Head of caudate nucleus (tissue), 42 donors: Measurements from ENCODE around the gene STC2.

ENCODE experiments used
- DNase-seq, 42 donors: peaks; one replicate each; pipeline versions ENCODE4 v3.0.0 to v3.0.0-alpha.2; 2020 to 2021; ENCODE audit warnings: mixed read lengths in 7 of 42
- intact Hi-C: fragments of 100-400 bp; cut with DNase I; formaldehyde crosslinking; loops from one replicate; pipeline ENCODE4 v1.15.0; 2022

Gene STC2

DNA sequence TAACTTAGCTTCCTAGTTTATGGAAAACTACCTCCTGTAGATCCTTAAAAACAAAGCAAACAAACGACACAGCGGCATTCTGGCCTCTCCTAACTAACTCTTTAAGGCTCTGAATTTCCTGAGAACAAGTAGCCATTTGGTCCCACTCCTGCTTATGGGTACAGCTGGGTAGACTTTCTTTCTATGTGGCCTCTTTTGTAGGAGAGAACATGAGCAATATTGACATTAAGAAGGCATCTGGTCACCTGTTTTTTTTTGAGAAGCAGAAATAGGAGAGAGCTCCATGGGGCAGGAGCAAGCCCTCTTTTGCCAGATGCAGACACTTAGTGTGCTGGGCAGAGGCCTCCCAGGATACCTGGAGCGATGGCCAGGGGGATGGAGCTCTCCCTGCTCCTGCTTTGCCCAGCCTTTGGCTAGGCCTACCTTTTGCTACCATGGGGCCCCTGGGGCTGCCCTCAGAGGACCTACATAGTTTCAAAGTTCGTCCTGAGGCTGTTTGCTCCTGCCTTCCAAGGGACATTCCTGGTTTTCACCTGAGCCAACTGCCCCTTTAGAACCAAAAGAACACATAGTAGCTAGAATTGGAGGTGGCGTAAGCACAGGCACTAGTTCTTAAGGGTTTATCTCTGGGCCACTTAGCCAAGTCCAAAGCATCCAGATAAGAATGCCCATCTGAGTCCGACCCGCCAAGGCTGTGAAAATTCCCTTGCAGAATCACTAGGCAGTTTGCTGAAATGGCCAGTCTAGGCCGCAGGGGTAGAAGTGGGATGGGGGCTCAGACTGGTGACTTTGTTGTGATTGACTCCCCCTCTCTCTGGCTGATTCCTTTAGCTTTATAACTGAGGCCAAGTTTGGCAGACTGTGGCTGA lies 2.4 kb upstream of the STC2 start:
- intact Hi-C loops, result no loop called here
- no peak for DNase-seq

DNA sequence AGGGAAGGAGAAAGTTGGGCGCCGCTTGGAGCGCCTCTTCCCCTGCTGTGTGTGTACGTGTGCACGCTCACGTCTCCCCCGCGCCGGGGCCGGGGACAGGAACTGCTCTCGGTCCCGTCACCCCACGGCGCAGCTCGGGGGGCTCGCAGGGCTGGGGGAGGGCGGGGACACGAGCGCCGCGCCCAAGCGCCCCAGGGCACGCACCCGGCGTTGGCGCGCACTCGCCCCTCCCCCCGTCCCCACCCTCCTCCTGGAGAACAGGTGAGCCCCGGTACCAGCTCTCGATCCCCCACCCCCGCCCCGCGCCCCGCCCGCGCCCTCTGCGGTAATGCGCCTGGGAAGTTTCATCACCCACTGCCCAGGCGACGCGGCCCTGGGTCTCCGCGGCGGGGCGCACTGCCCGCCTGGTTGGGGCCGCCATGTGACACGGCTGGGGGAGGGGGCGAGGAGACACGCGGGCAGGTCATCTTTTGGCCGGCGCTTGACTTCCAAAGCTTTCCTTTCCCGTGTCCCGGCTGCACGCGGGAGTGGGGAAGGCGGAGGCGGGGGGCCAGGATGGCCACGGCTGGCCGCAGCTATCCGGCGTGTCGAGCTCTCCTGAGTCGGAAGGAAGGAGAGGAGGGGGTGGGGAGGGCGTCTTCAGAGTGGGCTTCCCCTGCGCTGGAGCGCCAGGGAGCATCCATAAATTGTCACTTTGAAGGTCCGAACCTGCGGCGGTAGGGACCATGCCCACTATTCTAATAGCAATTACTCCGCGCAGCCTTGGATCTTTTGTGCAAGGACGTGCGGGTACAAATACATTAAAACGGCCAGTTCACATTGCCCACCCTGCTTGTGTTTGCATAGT lies 1.5 kb upstream of the STC2 start:
- intact Hi-C loops, result loop anchor here (5.0 kb wide), 1 partner anchor 347 kb away; the partner anchor contains the start of gene ATP6V0E1
- no peak for DNase-seq

DNA sequence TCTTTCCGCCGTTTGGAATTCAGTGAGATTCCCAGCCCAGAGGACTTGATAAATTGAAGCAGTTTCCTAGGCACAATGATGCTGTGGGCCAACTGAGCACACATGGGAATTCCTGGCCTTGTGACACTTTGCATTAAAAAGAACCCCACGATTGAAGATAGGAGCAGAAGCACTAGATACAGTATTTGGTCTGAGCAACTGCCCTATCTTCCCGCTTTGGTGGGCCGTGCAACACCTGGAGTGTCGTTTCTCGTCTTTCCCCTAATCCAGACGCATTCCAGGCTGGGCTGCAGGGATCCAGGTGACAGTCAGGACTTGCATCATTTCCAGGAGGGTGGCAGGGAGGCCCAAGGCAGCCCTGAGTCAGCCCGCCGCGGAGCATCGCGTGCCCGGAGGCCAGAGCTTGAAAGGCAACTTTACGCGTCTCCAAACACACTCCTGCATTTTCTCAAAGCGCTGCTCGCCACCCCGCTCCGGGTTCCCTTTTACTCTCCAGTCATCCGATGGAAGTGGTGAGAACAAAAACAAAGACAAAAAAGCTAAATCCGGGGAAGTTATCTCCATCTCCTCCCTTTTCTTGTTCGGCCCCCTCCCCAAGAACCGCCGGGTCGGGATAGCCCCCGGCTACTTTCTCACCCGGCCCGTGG lies 753 bp upstream of the STC2 start:
- no peak for DNase-seq
- intact Hi-C loops, result loop anchor here (5.0 kb wide), 1 partner anchor 347 kb away; the partner anchor contains the start of gene ATP6V0E1

DNA sequence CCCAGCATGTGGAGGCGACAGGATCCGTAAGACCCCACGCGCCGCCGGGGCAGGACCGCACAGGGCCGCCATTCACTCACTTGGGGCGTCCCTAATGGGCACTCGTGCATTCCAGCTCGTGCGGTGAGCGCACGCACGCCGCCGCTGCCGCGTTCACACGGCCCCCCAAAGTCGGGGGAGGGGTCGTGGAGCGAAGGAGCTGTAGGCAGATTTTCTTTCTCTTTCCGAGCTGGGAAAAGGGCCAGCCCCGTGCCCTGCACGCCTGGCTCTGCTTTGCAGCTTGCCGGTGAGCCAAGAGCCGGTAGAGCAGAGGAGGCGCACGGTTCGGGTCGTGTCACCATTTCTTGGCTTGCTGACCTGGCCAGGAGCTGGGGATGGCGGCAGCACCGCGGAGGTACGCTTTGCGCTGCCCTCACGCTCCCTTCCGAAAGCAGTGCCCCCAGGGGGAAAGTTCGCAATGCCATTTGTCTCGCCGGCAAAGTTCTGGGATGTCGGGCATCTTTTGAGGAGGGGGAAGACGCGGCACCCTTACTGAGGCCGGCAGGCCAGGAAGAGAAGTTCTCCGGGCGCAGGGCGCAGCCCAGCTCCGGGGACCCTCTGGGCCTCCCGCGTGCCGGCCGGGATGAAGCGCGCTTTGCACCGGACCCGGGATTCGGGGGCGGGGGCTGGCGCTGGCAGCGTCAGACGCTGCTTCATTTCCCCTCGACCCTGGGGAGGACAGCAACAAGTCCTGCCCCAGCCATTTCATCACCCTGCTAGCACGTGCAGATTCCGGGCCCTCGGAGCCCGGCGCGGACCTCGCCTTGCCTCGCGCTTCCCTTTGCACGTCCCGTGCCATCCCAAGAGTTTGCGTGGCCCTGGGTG lies 898 bp downstream of the STC2 start:
- DNase-seq, result no peak
- intact Hi-C loops, result loop anchor here (5.0 kb wide), 1 partner anchor 345 kb away; the partner anchor contains the start of gene ATP6V0E1

DNA sequence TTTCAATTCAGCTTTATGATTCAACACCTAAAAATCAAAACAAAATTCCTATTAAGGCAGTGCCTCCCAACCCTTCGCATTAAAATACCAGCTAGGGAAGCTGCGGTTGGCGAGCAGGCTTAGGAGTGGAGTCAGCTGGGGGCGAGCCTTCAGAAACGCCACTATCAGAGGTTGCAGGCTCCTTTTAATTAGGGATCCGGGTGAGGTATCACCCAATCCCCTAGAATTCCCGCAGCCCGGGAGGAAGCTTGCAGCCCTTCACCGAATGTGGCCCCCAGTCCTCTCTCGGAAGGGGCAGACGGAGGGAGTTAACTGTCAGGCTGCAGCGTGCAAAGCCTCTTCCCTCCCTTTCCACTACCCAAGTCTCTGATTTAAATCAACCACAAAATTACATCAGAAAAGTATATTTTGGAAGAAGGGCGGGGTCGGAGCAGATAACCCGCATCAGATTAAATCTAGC lies 1.7 kb downstream of the STC2 start:
- DNase-seq, result no peak
- intact Hi-C loops, result loop anchor here (5.0 kb wide), 1 partner anchor 344 kb away; the partner anchor contains the start of gene ATP6V0E1

DNA sequence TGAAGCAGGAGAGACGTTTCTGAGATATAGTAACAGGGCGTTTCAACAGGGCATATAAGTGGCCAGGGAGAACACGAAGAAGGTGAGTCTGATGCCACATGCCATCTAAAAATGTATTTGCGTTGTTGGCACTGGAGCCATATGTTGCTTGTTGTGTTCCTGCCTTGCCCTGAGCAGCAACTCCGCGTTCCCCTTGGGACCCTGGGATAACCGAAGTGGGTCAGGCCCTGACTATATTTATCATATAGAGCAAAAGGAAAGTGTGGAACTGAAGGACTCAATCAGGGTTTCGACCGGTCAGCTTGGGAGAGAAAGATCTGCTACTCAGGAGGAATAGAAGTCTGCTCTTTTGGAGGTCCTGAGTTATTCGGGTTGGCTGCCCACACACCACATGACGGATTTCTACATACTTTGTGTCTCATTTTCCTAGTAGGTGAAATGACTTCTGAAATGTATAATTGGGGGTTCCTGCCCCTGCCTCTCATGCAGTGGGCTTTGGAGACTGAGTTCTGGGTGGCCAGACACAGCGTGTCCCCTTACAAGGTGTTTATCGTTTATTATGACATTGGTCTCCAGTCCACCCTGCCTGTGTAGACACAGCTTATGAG lies 3.0 kb downstream of the STC2 start:
- no peak for DNase-seq
- intact Hi-C loops, result loop anchor here (5.0 kb wide), 1 partner anchor 343 kb away; the partner anchor contains the start of gene ATP6V0E1

DNA sequence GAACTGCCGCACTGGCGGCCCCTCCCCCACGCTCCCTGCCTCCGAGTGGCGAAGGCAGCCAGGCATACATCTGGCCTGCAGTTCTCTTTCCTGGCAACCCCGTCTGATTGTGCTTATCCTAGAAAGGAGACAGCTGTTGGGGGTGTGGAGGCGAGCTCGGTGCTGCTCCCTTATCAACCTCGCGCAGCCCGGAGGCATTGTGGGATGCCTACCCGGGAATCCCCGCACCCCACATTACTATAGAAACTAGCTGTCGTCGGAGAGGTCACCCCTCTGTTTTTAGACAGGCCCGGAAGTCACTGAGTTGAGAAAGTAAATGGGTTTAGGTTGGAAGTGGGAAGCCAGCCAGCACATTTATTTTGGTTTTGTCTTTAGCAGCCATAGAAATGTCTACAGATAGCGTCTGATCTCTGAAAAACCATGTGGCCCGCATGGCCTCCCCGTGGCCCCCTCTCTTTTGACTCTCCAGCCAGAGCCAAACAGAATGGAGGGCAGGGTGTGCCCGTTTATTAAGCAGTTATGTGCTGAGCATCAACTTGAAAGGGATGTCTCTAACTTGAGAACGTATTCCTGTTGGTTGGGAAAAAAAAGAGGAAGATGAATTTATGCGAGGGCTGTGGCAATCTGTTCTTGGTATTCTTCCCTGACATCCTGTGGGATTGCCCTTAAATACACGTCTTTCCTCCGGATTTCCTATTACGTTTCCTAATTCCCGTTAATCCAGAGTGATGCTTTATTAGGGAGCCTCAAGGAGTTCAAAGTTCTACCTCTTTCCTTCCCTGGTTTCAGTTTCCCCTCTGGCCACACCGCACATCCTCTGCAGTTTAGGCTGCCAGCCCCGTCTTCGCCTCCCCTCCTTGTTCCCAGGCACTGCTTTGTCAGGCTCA lies 3.9 kb downstream of the STC2 start:
- intact Hi-C loops, result loop anchor here (5.0 kb wide), 1 partner anchor 342 kb away; the partner anchor contains the start of gene ATP6V0E1
- DNase-seq, result peak; percentile 63 to 91 (median 82)

DNA sequence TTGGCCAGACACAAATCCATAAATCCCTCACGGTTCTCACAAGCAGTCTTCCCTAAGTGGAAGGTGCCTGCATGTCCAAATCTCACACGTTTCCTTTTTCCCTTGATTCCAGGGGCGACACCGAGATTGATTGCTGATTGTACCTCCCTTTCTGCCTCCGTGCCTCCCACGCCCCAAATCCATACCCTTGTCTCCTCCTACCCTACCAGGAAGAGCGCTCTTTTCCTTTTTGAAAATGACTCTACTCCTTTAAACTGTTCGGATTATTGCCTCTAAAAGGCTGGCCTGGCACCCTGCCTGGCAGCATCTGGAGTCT lies 4.5 kb downstream of the STC2 start:
- no peak for DNase-seq
- intact Hi-C loops, result no loop called here

DNA sequence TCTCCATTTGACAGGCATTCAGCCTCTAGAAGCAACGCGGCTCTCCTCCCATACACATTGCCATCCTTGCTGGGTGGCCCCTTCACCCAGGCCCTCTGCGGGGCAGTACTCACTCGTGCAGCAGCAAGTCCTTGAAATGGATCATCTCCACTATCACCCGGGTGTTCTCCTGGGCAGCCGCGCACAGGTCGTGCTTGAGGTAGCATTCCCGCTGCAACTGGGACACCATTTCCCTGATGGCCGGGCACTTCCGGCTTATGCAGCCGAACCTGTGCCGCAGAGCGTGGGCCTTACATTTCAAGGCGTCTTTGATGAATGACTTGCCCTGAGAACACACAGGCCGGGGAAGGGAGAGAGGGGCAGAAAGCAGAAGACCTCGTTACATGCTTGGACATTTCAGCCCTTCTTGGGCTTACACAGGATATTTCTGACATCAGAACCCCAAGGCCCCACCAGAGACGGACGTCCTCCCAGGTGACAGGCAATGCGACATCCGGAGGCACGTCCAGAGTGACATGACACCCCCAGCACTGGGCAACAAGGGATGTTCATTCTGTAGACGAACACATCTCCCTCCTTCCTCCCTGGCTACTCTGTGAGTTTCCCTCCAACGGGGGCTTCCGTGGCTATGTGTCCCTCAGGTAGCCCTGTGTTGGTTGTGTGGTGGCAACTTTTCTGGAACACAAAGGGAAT lies 5.0 kb downstream of the STC2 start:
- intact Hi-C loops, result no loop called here
- DNase-seq, result no peak

DNA sequence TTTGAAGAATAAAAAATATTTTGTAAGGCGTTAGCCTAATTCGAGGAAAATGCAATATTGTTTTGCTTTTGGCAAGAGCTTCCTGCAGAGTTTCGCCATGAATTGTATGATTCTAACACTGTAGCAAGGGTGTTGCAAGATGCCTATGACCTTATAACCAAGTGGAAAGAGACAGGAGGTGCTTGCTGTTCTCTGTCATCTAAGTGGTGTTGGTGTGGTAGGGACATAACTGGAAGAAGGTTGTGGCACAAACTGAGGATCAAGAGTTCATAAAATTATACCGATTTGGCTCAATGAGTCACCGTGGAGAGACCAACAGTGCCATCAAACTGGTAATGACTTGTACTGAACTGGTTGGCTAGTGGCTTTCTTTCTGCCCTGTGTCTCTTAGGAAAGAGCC lies 6.3 kb downstream of the STC2 start:
- intact Hi-C loops, result no loop called here
- DNase-seq, result no peak

DNA sequence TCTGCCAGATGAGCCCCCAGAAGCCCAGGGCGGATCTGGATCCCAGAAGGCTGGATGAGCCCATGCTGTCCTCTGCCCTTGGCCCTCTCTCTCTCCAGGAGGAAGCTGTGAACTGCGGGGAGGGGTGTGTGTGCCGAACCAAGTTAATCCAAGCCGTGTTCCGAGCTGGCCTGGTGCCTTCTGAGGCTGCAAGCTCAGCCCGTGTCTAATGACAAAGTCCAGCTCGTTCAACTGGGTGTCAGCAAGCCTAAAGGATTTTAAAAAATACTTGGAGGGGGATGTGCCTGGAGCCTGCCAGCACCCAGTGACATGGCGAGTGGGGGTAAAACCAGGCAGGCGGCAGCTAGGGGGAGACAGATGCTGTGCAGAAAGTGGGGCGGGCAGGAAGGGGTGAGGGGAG lies 8.0 kb downstream of the STC2 start:
- intact Hi-C loops, result no loop called here
- no peak for DNase-seq

DNA sequence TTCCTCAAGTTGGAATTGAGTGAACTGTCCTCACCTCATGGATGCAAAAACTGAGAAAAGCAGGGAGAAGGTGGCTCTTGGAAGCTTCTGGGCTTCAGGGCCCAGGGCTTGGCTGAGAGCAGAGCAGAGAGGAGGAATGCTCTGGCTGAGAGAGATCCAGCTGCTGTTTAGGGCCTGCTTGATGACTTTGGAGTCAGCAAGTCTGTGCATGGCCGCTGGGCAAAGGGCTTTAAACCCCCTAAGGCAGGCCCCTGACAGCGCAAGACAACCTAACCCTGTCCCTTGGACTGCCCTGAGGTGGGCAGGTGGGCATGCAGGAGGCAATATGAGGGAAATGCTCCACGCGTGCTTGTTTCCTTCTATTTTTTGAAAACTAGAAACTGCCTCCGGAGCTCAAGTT lies 8.6 kb downstream of the STC2 start:
- no peak for DNase-seq
- intact Hi-C loops, result no loop called here

DNA sequence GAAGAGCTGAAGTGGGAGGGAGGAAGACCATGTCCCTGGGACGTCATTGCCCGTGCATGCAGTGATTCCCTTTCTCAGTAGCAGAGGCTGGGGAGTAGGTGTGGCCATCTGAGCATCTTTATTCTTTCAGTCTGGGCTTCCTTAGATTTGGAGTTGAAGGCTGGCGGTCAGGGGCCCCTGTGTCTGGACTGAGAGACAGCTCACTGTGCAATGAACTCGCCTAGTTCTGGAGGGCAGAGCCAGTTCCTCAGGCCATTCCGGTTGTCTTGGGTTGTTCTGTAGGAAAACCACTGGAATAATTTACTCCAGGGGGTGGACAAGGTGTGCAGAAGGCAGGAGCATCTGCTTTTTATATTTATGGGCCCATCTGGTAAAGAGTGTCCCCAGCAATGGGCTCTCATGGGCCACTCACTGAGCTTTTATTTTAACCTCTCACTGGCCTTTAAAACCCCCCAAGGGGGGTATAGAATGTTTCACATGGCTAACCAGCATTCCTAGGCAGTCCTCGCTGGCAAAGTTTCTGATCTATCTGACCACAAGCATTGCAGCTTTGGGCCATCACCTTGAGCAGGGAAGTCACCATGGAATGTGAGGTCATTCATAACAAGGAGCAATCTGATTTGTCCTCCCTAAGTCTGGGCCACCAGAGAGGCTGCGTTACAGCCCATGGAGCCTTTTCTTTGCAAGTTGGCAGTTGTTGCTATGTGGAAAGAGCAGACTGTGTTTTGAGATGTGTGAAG lies 9.2 kb downstream of the STC2 start:
- intact Hi-C loops, result no loop called here
- DNase-seq, result no peak

DNA sequence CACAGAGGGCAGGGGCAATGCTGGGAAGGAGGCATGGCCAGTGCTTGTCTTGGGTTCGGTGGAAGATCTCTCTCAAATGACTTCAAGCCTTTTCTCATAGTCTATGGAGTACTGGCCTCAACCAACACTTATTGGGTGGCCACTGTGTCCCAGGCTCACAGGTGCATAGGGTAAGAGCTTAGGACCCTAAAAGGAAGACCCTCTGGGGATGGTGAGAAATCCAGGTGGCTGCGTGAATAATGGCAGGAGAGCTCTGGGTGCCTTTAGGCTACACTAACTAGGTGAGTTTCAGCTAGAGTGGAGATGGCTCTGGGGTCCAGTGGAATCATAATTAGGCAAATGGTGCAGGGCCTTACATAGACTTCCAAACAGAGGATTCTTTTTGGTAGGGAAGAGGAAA lies 9.9 kb downstream of the STC2 start:
- no peak for DNase-seq
- intact Hi-C loops, result no loop called here

DNA sequence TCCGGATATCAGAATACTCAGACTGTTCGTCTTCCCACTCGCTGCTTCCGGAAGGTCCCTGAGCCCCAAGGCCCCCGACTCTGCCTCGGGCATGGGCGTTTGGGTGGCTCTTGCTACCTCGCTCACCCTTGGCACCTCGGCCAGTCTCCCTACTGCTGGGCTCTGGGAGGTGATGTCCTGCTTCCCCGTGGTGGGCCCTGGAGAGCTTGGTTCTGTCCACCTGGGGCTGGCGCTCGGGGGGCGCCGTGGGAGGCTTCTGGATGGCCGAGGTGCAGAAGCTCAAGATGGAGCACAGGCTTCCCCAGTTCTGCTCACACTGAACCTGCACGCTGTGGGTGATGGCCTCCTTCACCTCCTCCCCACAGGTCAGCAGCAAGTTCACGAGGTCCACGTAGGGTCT lies 10.4 kb downstream of the STC2 start:
- no peak for DNase-seq
- intact Hi-C loops, result no loop called here
